ENCODE data around the gene AKAP10.

- TF ChIP-seq CTCF (IDR thresholded peaks at IDR 0.05), result no peak
- TF ChIP-seq EZH2 (IDR thresholded peaks at IDR 0.05; ENCODE audit: borderline replicate concordance, insufficient read depth, low read depth, low read length, poor library complexity, severe bottlenecking), result no peak
Measured at GRCh38 chr17:19911033-19911432, 66.6 kb downstream of the AKAP10 start.

Measured in B cell (primary cell).